ENCODE data around the gene FZD8. TPM values are rescaled to one million over a fixed set of nuclear protein-coding genes. Genes with fewer than 3 reads are reported as not detected.

The FZD8 gene
- total RNA-seq, 1 experiment from 2014 or later, result 13.8 TPM

DNA sequence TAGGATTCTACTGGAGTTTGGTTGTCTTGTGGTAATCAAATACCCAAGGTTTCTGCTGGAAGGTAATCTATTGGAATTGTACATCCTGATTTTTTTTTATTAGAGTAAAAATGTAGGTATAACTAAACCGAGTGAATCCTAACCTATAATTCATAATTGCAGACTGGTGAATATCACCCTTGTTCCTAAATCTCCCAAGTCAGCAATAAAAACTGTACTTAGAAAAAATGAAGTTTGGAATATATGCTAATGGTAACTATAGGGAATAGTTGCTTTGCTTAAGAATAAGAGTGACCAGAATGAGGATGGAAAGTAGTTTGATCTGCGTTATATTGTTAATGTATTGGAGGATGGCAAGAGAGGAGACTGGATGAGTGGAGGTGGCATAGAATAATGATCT is 10.7 kb upstream of the FZD8 start:
- Histone ChIP-seq H3K79me2 (ENCODE audit: insufficient read depth, low read length) (no peaks in the 10 kb centered on the region), H3T11ph (ENCODE audit: low read length) (no peak overlapping the region), H4K20me1 (ENCODE audit: control insufficient read depth, insufficient read depth, insufficient read length) (no peaks in the 10 kb centered on the region), H3K4me1 (ENCODE audit: insufficient read depth, low read length) (peaks cover 4% of the 10 kb centered on the region; the same call in 1 of the 2 replicates), H2BK12ac (ENCODE audit: insufficient read length, low read depth, low read length) (no peak overlapping the region), H3K9ac (ENCODE audit: extremely low read depth, insufficient read length, low read length) (no peak overlapping the region), H4K91ac (ENCODE audit: insufficient read length, low read depth, low read length) (no peak overlapping the region), H3K4ac (ENCODE audit: low read depth, low read length) (no peak overlapping the region), H3K23me2 (ENCODE audit: insufficient read length, low read depth, low read length, poor library complexity, severe bottlenecking) (no peaks in the 10 kb centered on the region), H3K14ac (ENCODE audit: insufficient read depth, low read length) (no peak overlapping the region), H3K27ac (ENCODE audit: insufficient read length, low read depth, low read length) (no peak overlapping the region), H2BK15ac (ENCODE audit: low read depth, low read length) (no peak overlapping the region), H3K9me3 (ENCODE audit: control insufficient read depth, low read depth, low read length) (no peaks in the 10 kb centered on the region), H2BK5ac (ENCODE audit: insufficient read length, low read length) (no peak overlapping the region), H3K4me2 (ENCODE audit: insufficient read depth, insufficient read length, low read length) (no peak overlapping the region), H2BK20ac (ENCODE audit: low read depth, low read length, poor library complexity, severe bottlenecking) (no peak overlapping the region), H3K27me3 (ENCODE audit: insufficient read depth, low read length) (no peaks in the 10 kb centered on the region), H2AFZ (ENCODE audit: low read length) (no peak overlapping the region), H3K18ac (ENCODE audit: insufficient read length, low read depth, low read length) (no peak overlapping the region), H3K79me1 (ENCODE audit: insufficient read depth, low read depth, low read length, poor library complexity, severe bottlenecking) (no peaks in the 10 kb centered on the region), H2AK5ac (ENCODE audit: insufficient read length, low read length) (no peak overlapping the region), H4K5ac (ENCODE audit: insufficient read length, low read depth, low read length) (no peak overlapping the region), H4K8ac (replicated peaks; ENCODE audit: insufficient read length, low read depth, low read length) (no peak overlapping the region), H2BK120ac (ENCODE audit: low read depth, low read length, poor library complexity, severe bottlenecking) (no peak overlapping the region), H3K56ac (ENCODE audit: insufficient read length, low read depth, low read length) (no peak overlapping the region), H3K23ac (ENCODE audit: insufficient read length, low read depth, low read length) (no peak overlapping the region)
- H3K27ac Mint-ChIP-seq, result no peak overlapping the region
- peaks cover 0 to under 1% of the 10 kb centered on the region in 2 experiments; a peak in 2 of 5 replicates for H3K9me3 Mint-ChIP-seq
- WGBS (ENCODE audit: extremely low coverage, insufficient read length, low lambda C conversion rate), result no CpG with 5 or more reads among the region's 2 CpGs
- no peak for DNase-seq
- H3K36me3 Mint-ChIP-seq (ENCODE audit: insufficient read depth in 1 of 3, low read depth in 3 of 3), result peaks cover under 1 to 3% (median 1%) of the 10 kb centered on the region in 3 experiments; a peak in 4 of 7 replicates
- H3K27me3 Mint-ChIP-seq (ENCODE audit: low read depth), result no peaks in the 10 kb centered on the region; the same call in 1 of the 2 replicates
- H3K4me1 Mint-ChIP-seq, result peaks cover 8 to 9% of the 10 kb centered on the region in 2 experiments
- TF ChIP-seq, protein P1, sequence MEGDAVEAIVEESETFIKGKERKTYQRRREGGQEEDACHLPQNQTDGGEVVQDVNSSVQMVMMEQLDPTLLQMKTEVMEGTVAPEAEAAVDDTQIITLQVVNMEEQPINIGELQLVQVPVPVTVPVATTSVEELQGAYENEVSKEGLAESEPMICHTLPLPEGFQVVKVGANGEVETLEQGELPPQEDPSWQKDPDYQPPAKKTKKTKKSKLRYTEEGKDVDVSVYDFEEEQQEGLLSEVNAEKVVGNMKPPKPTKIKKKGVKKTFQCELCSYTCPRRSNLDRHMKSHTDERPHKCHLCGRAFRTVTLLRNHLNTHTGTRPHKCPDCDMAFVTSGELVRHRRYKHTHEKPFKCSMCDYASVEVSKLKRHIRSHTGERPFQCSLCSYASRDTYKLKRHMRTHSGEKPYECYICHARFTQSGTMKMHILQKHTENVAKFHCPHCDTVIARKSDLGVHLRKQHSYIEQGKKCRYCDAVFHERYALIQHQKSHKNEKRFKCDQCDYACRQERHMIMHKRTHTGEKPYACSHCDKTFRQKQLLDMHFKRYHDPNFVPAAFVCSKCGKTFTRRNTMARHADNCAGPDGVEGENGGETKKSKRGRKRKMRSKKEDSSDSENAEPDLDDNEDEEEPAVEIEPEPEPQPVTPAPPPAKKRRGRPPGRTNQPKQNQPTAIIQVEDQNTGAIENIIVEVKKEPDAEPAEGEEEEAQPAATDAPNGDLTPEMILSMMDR (conservative IDR thresholded peaks at IDR 0.05), result no peak
- H3K4me3 Mint-ChIP-seq, result no peak overlapping the region

All from H9 (cell line).